Measurements from ENCODE around the gene ITGB7. TPM values are rescaled to one million over a fixed set of nuclear protein-coding genes. Genes with fewer than 3 reads are reported as not detected.

The ITGB7 gene
- total RNA-seq, 1 donor from 2014 or later: 1.6 TPM

- Histone ChIP-seq H3K27me3 (ENCODE audit: control insufficient read depth in 3 of 3, insufficient read depth in 3 of 3, low read length in 3 of 3) (no peaks in the 10 kb centered on the region), H3K9ac (ENCODE audit: low read depth in 1 of 3, low read length in 3 of 3) (peak overlapping the region in 1 of 3 donors; percentile 57), H3K27ac (ENCODE audit: low read depth, low read length) (no peak overlapping the region), H3K4me1 (ENCODE audit: control insufficient read depth in 3 of 3, insufficient read depth in 3 of 3, low read length in 3 of 3) (peaks cover 0 to 3% (median 0%) of the 10 kb centered on the region in 3 donors), H3K9me3 (ENCODE audit: control insufficient read depth in 3 of 3, low read length in 3 of 3) (no peaks in the 10 kb centered on the region), H3K36me3 (ENCODE audit: control insufficient read depth in 3 of 3, insufficient read depth in 3 of 3, low read length in 3 of 3) (peaks cover 9 to 18% (median 12%) of the 10 kb centered on the region in 3 donors), H3K4me3 (ENCODE audit: low read length in 3 of 3) (no peak overlapping the region)
Measured at GRCh38 chr12:53159195-53159839, 47.7 kb downstream of the ITGB7 start.

- Histone ChIP-seq H3K36me3 (ENCODE audit: control insufficient read depth in 3 of 3, insufficient read depth in 3 of 3, low read length in 3 of 3) (no peaks in the 10 kb centered on the region), H3K27me3 (ENCODE audit: control insufficient read depth in 3 of 3, insufficient read depth in 3 of 3, low read length in 3 of 3) (no peaks in the 10 kb centered on the region), H3K4me3 (ENCODE audit: low read length in 3 of 3) (no peak overlapping the region), H3K27ac (ENCODE audit: low read depth, low read length) (no peak overlapping the region), H3K9ac (ENCODE audit: low read depth in 1 of 3, low read length in 3 of 3) (no peak overlapping the region), H3K4me1 (ENCODE audit: control insufficient read depth in 3 of 3, insufficient read depth in 3 of 3, low read length in 3 of 3) (no peaks in the 10 kb centered on the region), H3K9me3 (ENCODE audit: control insufficient read depth in 3 of 3, low read length in 3 of 3) (no peaks in the 10 kb centered on the region)
Measured at GRCh38 chr12:53152390-53152789, 54.7 kb downstream of the ITGB7 start.

GRCh38 chr12:53151039-53151438 is 56.0 kb downstream of the ITGB7 start:
- H3K9ac ChIP-seq (ENCODE audit: low read depth in 1 of 3, low read length in 3 of 3): no peak overlapping the region
- no peak overlapping the region for H3K4me3 ChIP-seq (ENCODE audit: low read length in 3 of 3)
- H3K4me1 ChIP-seq (ENCODE audit: control insufficient read depth in 3 of 3, insufficient read depth in 3 of 3, low read length in 3 of 3): no peaks in the 10 kb centered on the region
- no peak overlapping the region for H3K27ac ChIP-seq (ENCODE audit: low read depth, low read length)
- H3K27me3 ChIP-seq (ENCODE audit: control insufficient read depth in 3 of 3, insufficient read depth in 3 of 3, low read length in 3 of 3): no peaks in the 10 kb centered on the region
- no peaks in the 10 kb centered on the region for H3K36me3 ChIP-seq (ENCODE audit: control insufficient read depth in 3 of 3, insufficient read depth in 3 of 3, low read length in 3 of 3)
- H3K9me3 ChIP-seq (ENCODE audit: control insufficient read depth in 3 of 3, low read length in 3 of 3): no peaks in the 10 kb centered on the region

GRCh38 chr12:53147653-53148052 is 59.4 kb downstream of the ITGB7 start:
- no peaks in the 10 kb centered on the region for H3K36me3 ChIP-seq (ENCODE audit: control insufficient read depth in 3 of 3, insufficient read depth in 3 of 3, low read length in 3 of 3)
- H3K27ac ChIP-seq (ENCODE audit: low read depth, low read length): no peak overlapping the region
- H3K4me1 ChIP-seq (ENCODE audit: control insufficient read depth in 3 of 3, insufficient read depth in 3 of 3, low read length in 3 of 3): no peaks in the 10 kb centered on the region
- H3K9me3 ChIP-seq (ENCODE audit: control insufficient read depth in 3 of 3, low read length in 3 of 3): no peaks in the 10 kb centered on the region
- H3K9ac ChIP-seq (ENCODE audit: low read depth in 1 of 3, low read length in 3 of 3): no peak overlapping the region
- no peaks in the 10 kb centered on the region for H3K27me3 ChIP-seq (ENCODE audit: control insufficient read depth in 3 of 3, insufficient read depth in 3 of 3, low read length in 3 of 3)
- no peak overlapping the region for H3K4me3 ChIP-seq (ENCODE audit: low read length in 3 of 3)

GRCh38 chr12:53147181-53147580 is 59.9 kb downstream of the ITGB7 start:
- no peaks in the 10 kb centered on the region for H3K9me3 ChIP-seq (ENCODE audit: control insufficient read depth in 3 of 3, low read length in 3 of 3)
- H3K27me3 ChIP-seq (ENCODE audit: control insufficient read depth in 3 of 3, insufficient read depth in 3 of 3, low read length in 3 of 3): no peaks in the 10 kb centered on the region
- no peak overlapping the region for H3K9ac ChIP-seq (ENCODE audit: low read depth in 1 of 3, low read length in 3 of 3)
- no peaks in the 10 kb centered on the region for H3K4me1 ChIP-seq (ENCODE audit: control insufficient read depth in 3 of 3, insufficient read depth in 3 of 3, low read length in 3 of 3)
- H3K4me3 ChIP-seq (ENCODE audit: low read length in 3 of 3): no peak overlapping the region
- H3K27ac ChIP-seq (ENCODE audit: low read depth, low read length): no peak overlapping the region
- no peaks in the 10 kb centered on the region for H3K36me3 ChIP-seq (ENCODE audit: control insufficient read depth in 3 of 3, insufficient read depth in 3 of 3, low read length in 3 of 3)

- no peaks in the 10 kb centered on the region for H3K9me3 ChIP-seq (ENCODE audit: control insufficient read depth in 3 of 3, low read length in 3 of 3)
- H3K27me3 ChIP-seq (ENCODE audit: control insufficient read depth in 3 of 3, insufficient read depth in 3 of 3, low read length in 3 of 3): no peaks in the 10 kb centered on the region
- no peak overlapping the region for H3K4me3 ChIP-seq (ENCODE audit: low read length in 3 of 3)
- no peak overlapping the region for H3K27ac ChIP-seq (ENCODE audit: low read depth, low read length)
- H3K9ac ChIP-seq (ENCODE audit: low read depth in 1 of 3, low read length in 3 of 3): no peak overlapping the region
- no peaks in the 10 kb centered on the region for H3K4me1 ChIP-seq (ENCODE audit: control insufficient read depth in 3 of 3, insufficient read depth in 3 of 3, low read length in 3 of 3)
- no peaks in the 10 kb centered on the region for H3K36me3 ChIP-seq (ENCODE audit: control insufficient read depth in 3 of 3, insufficient read depth in 3 of 3, low read length in 3 of 3)
Measured at GRCh38 chr12:53145383-53146260, 61.4 kb downstream of the ITGB7 start.

DNA sequence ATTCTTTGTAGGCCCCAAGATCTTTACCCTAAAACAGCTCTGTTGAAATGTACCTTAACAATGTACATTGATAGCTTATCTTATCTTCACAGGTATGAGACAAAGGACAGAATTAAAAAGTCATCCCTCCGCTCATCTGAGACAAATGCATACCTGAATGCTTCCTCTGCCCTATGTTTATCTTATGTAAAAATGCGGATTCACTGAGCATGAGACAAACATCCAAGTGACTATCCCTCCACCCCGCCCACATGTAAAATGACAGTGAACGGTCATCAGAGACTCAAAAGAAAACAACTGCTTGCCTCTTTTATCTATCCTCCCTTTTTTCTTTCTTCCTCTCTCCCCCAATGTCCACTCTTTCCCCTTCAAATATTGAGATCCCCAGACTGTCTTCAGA is 63.7 kb downstream of the ITGB7 start:
- H3K27ac ChIP-seq (ENCODE audit: low read depth, low read length): no peak overlapping the region
- no peak overlapping the region for H3K4me3 ChIP-seq (ENCODE audit: low read length in 3 of 3)
- H3K9ac ChIP-seq (ENCODE audit: low read depth in 1 of 3, low read length in 3 of 3): no peak overlapping the region
- no peaks in the 10 kb centered on the region for H3K4me1 ChIP-seq (ENCODE audit: control insufficient read depth in 3 of 3, insufficient read depth in 3 of 3, low read length in 3 of 3)
- H3K9me3 ChIP-seq (ENCODE audit: control insufficient read depth in 3 of 3, low read length in 3 of 3): no peaks in the 10 kb centered on the region
- H3K27me3 ChIP-seq (ENCODE audit: control insufficient read depth in 3 of 3, insufficient read depth in 3 of 3, low read length in 3 of 3): no peaks in the 10 kb centered on the region
- H3K36me3 ChIP-seq (ENCODE audit: control insufficient read depth in 3 of 3, insufficient read depth in 3 of 3, low read length in 3 of 3): no peaks in the 10 kb centered on the region

Small RNA genes within 50 kb of the gene (small RNA-seq; reads per million reads assigned to genes)
- not detected for gene HIGD1AP1

Other genes starting within 250 kb of the ITGB7 start
- 1,005 TPM for gene EIF4B, start 200.8 kb downstream of the ITGB7 start, total RNA-seq
- 21.9 TPM for gene TNS2, start 157.2 kb downstream of the ITGB7 start, total RNA-seq
- gene SPRYD3, start 127.9 kb downstream of the ITGB7 start, total RNA-seq: 13.0 TPM
- gene IGFBP6, start 109.6 kb downstream of the ITGB7 start, total RNA-seq: 89.8 TPM
- under 0.01 TPM for gene SOAT2, start 103.8 kb downstream of the ITGB7 start, total RNA-seq
- 16.7 TPM for gene ZNF740, start 26.5 kb downstream of the ITGB7 start, total RNA-seq
- gene CSAD, start 26.3 kb downstream of the ITGB7 start, total RNA-seq: 16.7 TPM
- gene RARG, start 25.0 kb upstream of the ITGB7 start, total RNA-seq: 12.5 TPM
- gene ESPL1, start 61.0 kb upstream of the ITGB7 start, total RNA-seq: 2.6 TPM
- gene PFDN5, start 88.3 kb upstream of the ITGB7 start, total RNA-seq: 686 TPM
- gene MYG1, start 92.4 kb upstream of the ITGB7 start, total RNA-seq: 50.1 TPM
- gene AAAS, start 114.4 kb upstream of the ITGB7 start, total RNA-seq: 35.5 TPM
- gene SP7, start 129.1 kb upstream of the ITGB7 start, total RNA-seq: not detected
- gene SP1, start 172.9 kb upstream of the ITGB7 start, total RNA-seq: 30.3 TPM
- not detected for gene AMHR2, start 216.6 kb upstream of the ITGB7 start, total RNA-seq
- gene PRR13, start 234.5 kb upstream of the ITGB7 start, total RNA-seq: 15.7 TPM
- 281 TPM for gene PCBP2, start 244.9 kb upstream of the ITGB7 start, total RNA-seq